Measurements from ENCODE around the gene FEM1C. TPM values are rescaled to one million over a fixed set of nuclear protein-coding genes. Genes with fewer than 3 reads are reported as not detected.

Gene FEM1C
- total RNA-seq, 2 experiments from 2014 or later, result 5.6 to 9.0 TPM

GRCh38 chr5:115526604-115527003 is 18.0 kb downstream of the FEM1C start:
- no peaks in the 10 kb centered on the region for H3K9me3 ChIP-seq (ENCODE audit: low read length)
- H3K4me3 ChIP-seq (ENCODE audit: low read depth, low read length, poor library complexity, severe bottlenecking), result no peak overlapping the region
- no peaks in the 10 kb centered on the region for H3K4me1 ChIP-seq (ENCODE audit: insufficient read depth, low read length, poor library complexity, severe bottlenecking)
- H4K20me1 ChIP-seq (ENCODE audit: insufficient read depth, low read length), result 0 out of 2 replicates have a peak, but pooled peaks cover 13% of the 10 kb centered on the region
- H3K4me2 ChIP-seq (ENCODE audit: low read length), result no peak overlapping the region
- peaks cover 46% of the 10 kb centered on the region for H3K79me2 ChIP-seq (ENCODE audit: insufficient read depth, low read depth, low read length)
- POLR2A ChIA-PET, result interaction anchor here (1.0 to 2.1 kb wide), 2 partner anchors 14 to 16 kb away, joined by 5 to 7 read pairs; no protein-coding TSS in a partner anchor
- no peak for TF ChIP-seq CTCF (conservative IDR thresholded peaks at IDR 0.05; ENCODE audit: low read length)
- no peak for TF ChIP-seq EZH2phosphoT487 (IDR thresholded peaks at IDR 0.05; ENCODE audit: borderline replicate concordance, low read depth, low read length)
- CTCF ChIA-PET (ENCODE audit: unreplicated experiment), result no interaction called here
- H3K9me2 ChIP-seq (ENCODE audit: insufficient read depth, low read length), result no peaks in the 10 kb centered on the region
- intact Hi-C loops (cut with micrococcal nuclease; ENCODE audit: unreplicated experiment), result no loop called here
- no peak overlapping the region for H2AFZ ChIP-seq (ENCODE audit: low read length)
- BruUV-seq (replicated peaks), result no TSS peak
- no peak for DNase-seq (ENCODE audit: low spot score)
- peaks cover 68% of the 10 kb centered on the region for H3K36me3 ChIP-seq (ENCODE audit: insufficient read depth, low read length)
- H3K27ac ChIP-seq (ENCODE audit: low read depth, low read length, poor library complexity, severe bottlenecking), result no peak overlapping the region

GRCh38 chr5:115524199-115524847 is 20.3 kb downstream of the FEM1C start:
- ChIA-PET POLR2A (interaction anchor here (0.6 to 1.7 kb wide), 3 partner anchors 10 to 68 kb away, joined by 3 to 7 read pairs (median 3); no protein-coding TSS in a partner anchor), CTCF (ENCODE audit: unreplicated experiment) (interaction anchor here (0.6 kb wide), 1 partner anchor 1589 kb away, joined by 3 read pairs; no protein-coding TSS in a partner anchor)
- Histone ChIP-seq H3K4me2 (ENCODE audit: low read length) (no peak overlapping the region), H3K27ac (ENCODE audit: low read depth, low read length, poor library complexity, severe bottlenecking) (no peak overlapping the region), H4K20me1 (ENCODE audit: insufficient read depth, low read length) (0 out of 2 replicates have a peak, but pooled peaks cover 9% of the 10 kb centered on the region), H2AFZ (ENCODE audit: low read length) (no peak overlapping the region), H3K9me2 (ENCODE audit: insufficient read depth, low read length) (no peaks in the 10 kb centered on the region; the same call in 1 of the 2 replicates), H3K4me1 (ENCODE audit: insufficient read depth, low read length, poor library complexity, severe bottlenecking) (no peaks in the 10 kb centered on the region), H3K79me2 (ENCODE audit: insufficient read depth, low read depth, low read length) (peaks cover 23% of the 10 kb centered on the region; the same call in 1 of the 2 replicates), H3K4me3 (ENCODE audit: low read depth, low read length, poor library complexity, severe bottlenecking) (no peak overlapping the region), H3K9me3 (ENCODE audit: low read length) (no peaks in the 10 kb centered on the region), H3K36me3 (ENCODE audit: insufficient read depth, low read length) (peaks cover 62% of the 10 kb centered on the region)
- no peak for DNase-seq (ENCODE audit: low spot score)
- intact Hi-C loops (cut with micrococcal nuclease; ENCODE audit: unreplicated experiment), result no loop called here
- BruUV-seq (replicated peaks), result no TSS peak
- TF ChIP-seq EZH2phosphoT487 (IDR thresholded peaks at IDR 0.05; ENCODE audit: borderline replicate concordance, low read depth, low read length), result no peak
- no peak for TF ChIP-seq CTCF (conservative IDR thresholded peaks at IDR 0.05; ENCODE audit: low read length)
